UCSD-AML1 (cell line): ENCODE results near the gene USP8.
"Not testable (repeated sequence)": the region's sequence is repeated elsewhere in the genome, so short reads cannot be mapped to it uniquely, and the experiment has no call there.

Source experiments
- DNase-seq: peaks from one replicate; lab custom pipeline; 2025; ENCODE audit not compliant: unreplicated experiment; lab: John Stamatoyannopoulos, UW

USP8 gene

DNA sequence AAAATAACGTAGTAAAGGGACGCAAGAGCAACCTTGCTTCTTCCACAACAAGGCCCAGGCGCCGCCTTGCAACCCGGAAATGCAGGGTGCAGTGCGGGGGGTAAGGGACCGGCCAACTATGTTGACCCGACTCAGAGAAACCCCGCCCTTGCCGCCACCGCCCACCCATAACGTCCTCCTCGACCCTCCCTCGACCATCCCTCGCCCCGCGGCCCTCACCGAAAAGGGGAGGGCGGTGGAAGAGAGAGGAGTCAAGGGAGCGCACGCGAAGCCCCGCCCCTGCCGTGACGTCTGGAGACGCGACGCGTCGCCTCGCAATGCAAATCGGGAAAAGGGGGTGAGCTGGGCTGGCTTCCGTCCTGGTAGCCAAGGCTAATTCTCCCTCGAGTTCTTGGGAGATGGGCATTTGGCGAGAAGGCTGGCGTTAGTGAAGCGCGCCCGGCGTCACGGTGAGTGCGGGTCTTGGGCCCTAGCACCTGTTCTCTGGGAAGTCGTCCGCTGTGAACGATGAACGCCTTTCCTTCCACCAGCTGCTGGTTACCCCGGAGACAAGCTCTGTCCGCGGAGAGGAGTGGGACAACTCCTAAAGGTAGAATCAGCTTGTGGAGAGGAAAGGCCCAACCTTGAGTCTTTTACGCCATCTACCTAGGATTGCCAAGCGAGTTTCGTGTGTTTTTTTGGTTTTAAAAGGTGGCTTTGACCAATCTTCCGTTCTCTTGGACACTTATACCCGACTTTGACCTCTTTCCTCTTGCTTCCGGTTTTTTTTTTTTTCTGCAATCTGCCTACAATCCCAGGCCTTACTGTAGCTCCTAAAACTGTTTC, at the start of gene USP8:
Gene USP8 (plus strand): TSS at position 340 of the 825 bp plus-strand sequence. CDS start 14,669 bp downstream, outside the sequence.
- peak; percentile 99 for DNase-seq

DNA sequence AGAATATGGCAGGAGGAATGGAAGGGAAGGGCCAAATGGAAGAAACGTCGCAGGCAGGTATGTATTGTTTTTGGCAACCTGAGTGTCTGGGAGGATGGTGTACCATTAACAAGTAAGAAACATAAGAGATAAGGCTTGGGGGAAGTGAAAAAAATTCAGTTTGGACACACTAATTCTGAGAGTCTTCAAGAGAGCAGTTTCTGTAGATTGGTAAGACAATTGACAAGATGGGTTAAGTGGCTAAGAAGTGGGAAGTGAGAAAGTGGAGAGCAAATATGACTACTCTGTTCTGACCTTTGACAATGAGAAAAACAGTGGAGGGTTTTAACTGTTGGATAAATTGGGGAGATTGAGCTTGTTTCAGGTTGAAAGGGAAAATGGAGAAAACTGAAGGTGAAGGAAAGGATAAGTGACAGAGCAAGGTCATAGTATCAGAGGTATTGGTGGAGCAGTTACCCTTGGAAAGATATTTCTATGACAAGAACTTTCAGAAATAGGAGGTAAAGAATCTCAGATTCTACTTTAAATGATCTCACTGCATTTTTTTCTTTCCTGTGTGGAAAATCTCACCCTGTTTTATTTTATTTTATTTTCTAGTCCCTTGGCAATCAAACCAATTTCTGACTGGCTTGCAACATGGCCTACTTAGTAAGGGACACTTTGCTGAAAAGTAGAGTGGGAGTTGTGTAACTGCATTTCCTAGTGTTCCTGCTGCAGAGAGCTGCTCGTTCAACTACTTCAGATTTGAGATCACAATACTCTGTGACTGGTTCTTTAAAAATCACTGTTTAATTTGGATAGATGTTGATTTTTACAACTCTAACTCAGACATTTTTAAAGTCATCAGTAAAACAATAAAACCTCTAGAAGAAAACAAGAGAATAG, 46.1 kb upstream of the USP8 start:
- DNase-seq, result no peak

DNA sequence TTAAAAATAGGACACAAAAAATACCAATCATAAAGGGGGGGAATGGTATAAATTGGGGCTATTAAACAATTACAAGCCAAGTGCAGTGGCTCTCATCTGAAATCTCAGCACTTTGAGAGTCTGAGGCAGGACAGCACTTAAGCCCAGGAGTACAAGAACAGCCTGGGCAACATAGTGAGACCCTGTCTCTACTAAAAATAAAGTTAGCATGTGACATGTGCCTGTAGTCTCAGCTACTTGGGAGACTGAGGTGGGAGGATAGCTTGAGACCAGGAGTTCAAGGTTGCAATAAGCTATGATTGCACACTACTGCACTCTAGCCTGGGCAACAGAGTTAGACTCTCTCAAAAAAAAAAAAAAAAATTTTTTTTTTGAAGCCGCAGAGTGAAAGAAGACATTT, 45.4 kb upstream of the USP8 start:
- DNase-seq, result no peak

DNA sequence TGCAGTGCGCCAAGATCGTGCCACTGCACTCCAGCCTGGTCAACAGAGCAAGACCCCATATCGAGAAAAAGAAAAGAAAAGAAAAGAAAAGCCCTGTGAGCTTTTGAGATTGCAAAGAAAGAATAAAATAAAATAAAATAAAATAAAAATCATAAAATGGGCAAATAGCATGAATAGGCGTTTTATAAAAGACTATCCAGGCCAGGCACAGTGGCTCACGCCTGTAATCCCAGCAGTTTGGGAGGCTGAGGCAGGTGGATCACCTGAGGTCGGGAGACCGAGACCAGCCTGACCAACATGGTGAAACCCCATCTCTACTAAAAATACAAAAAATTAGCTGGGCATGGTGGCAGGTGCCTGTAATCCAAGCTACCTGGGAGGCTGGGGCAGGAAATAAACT, 44.8 kb upstream of the USP8 start:
- not testable (repeated sequence) for DNase-seq

DNA sequence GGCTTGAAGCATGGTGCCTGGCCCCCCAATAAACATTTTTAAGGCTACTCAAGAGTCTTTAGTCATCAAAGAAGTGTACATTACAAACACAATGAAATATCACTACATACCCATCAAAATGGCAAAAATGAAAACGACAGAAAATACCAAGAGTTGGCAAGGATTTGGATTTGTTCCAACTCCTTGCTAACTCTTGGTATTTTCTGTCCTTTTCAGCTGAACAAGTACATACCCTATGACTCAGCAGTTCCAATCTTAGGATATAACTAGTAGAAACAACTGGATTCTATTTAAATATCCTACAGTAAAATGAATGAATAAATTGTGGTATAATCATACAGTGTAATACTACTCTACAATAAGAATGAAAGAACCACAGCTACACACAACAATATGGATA, 44.1 kb upstream of the USP8 start:
- no peak for DNase-seq

DNA sequence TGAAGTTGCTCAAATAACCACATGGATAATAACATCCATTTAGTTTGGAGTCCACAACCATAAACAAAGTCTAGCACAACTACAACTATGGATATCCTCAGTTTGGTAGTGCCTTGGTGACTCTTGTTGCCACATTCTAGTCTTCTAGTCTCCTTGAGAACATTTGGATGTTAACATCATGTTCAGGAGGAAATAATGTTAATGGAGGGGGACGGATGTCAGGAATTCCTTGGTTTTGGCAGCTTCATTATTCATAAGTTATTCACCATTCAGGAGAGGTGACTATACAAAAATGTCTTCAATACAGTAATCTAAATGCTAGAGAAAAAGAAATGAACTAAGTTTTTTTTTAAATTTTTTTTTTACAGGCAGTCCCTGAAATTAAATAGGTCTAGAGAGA, 42.8 kb upstream of the USP8 start:
- no peak for DNase-seq

DNA sequence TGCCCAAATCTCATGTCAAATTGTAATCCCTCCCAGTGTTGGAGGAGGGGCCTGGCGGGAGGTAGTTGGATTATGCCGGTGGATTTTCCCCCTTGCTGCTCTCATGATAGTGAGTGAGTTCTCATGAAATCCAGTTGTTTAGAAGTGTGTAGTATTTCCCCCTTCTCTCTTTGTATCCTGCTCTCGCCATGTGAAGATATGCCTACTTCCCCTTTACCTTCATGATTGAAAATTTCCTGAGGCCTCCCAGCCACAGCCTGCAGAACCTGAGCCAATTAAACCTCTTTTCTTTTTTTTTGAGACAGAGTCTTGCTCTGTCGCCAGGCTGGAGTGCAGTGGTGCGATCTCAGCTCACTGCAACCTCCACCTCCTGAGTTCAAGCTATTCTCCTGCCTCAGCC, 41.8 kb upstream of the USP8 start:
- DNase-seq, result peak; percentile 11

DNA sequence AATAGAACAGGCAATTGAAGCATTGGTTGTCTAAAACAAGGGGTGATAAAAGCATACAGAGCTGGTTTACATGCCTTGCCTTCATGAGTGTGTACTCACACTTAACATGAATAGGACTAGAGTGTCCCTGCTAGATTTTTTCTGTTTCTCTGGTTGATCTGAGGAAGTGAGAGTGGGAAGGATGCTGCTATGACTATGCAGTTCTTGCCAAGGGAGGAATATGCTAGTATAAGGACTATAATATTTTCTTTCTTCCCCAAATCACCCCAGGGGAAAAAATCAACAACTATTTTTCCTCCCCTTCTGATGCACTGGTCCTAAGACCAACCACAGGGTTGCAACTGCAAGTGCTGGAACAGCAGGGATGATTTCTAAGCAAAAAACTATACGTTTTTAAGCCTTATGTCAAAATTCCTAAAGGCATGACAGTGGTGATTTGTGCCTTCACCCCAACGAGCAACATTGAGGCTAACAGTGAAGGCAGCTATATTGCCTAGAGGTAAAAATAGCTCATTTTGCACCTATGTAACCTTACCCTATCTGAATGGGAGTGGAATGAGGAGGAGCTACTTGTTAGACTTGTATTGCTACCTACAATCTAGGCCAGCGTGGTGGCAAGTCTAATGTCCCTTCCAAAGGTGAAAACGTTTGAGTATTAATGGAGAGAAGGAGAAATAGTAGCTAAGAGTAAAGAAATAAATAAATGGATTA, 33.5 kb upstream of the USP8 start:
- DNase-seq, result peak; percentile 10

DNA sequence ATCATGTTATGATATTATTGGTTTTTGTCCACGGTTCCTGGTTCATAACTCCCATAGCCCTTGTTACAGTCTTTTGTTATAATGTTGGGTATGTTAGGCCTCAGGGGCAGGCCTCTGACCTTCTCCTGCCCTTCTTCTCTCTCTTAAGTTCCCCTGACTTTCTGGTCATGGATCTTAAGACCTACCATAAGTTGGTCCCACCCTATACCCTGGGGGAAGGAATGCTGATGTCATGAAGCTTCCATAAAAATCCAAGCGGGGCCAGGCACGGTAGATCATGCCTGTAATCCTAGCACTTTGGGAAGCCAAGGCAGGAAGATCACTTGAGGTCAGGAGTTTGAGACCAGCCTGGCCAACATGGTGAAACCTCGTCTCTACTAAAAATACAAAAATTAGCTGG, 32.6 kb upstream of the USP8 start:
- DNase-seq, result not testable (repeated sequence)

DNA sequence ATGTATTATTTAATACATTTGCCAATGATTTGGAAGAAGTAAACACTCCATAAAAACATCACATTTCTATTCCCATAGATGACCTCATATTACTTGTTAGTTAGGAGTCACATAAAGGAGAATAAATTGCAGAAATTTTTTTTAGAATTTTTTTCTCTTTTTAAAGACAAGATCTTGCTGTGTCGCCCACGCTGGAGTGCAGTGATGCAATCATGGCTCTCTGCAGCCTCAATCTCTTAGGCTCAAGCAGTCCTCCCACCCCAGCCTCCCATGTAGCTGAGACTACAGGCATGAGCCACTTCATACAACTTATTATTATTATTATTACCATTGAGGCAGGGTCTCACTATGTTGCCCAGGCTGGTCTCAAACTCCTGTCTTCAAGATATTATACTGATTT, 12.3 kb upstream of the USP8 start:
- DNase-seq, result no peak

DNA sequence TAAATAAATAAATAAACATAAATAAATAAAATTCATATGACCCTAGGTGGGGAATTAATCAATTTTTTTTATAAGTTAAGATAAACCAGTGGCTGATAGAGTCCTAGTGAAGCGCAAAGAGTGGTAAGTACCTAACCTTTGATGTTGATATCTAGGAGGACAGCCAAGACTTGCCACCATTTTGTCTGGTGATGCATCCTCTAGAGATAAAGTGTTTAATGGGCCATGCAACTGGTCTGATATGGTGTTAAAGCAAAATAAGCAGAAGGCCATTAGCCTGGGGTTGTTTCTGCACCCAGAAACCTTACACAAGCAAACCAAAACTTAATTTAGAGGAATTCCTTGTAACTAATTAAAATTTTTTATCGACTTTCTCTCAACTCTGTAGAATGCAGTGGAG, 9.6 kb upstream of the USP8 start:
- no peak for DNase-seq

DNA sequence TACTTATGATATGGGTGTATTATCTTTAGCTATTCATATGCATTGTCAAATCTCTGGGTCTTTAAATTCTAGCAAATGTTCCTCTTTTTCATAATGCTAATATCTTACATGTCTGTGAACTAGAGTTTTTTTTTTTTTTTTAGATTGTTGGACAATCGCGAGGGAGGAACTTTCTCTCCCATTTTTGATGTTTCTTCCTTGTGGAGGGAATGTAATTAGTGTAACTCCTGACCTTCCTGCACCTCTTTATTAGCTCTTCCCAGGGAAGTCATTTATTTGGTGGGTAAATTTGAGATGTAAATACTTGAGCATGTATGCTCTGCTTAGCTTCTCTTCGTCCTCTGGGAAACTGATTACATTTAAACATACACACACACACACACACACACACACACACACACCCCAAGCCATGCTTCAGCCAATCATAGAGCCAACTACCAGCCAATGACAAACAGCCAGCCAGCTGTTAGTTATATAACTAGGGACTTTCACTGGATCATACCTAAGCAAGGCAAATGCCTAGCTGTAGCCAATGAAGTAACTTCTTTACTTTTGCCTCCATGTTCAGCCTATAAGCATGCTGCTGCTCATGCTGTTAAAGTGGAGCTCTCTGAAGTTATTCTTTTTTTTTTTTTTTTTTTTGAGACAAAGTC, 8.3 kb upstream of the USP8 start:
- DNase-seq, result no peak

DNA sequence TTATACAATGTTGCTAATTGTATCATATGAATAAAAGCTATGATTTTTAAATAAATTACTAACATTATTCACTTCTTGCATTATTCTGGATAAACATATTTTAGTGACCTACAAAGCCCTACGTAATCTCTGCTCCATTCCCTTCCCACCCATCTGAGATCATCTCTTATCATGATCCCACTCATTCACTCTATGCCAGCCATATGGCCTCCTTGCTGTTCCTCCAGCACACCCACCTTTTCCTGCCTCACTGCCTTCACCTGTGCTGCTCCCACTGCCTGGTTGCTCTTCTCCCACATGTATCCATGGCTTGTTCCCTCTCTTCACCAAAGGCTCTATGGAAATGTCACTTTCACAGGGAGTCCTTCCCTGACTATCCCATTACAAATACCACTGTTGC, 7.3 kb upstream of the USP8 start:
- DNase-seq, result no peak

DNA sequence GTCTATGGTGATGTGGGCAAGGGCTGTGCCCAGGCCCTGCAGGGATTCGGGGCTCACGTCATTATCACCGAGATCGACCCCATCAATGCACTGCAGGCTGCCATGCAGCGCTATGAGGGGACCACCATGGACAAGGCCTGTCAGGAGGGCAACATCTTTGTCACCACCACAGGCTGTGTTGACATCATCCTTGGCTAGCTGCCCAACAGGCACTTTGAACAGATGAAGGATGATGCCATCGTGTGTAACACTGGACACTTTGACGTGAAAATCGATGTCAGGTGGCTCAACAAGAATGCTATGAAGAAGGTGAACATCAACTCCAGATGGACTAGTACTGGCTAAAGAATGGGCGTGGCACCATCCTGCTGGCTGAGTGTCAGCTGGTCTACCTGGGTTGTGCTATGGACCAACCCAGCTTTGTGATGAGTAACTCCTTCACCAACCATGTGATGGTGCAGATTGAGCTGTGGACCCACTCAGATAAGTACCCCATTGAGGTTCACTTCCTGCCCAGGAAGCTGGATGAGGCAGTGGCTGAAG, 6.1 kb upstream of the USP8 start:
- no peak for DNase-seq

DNA sequence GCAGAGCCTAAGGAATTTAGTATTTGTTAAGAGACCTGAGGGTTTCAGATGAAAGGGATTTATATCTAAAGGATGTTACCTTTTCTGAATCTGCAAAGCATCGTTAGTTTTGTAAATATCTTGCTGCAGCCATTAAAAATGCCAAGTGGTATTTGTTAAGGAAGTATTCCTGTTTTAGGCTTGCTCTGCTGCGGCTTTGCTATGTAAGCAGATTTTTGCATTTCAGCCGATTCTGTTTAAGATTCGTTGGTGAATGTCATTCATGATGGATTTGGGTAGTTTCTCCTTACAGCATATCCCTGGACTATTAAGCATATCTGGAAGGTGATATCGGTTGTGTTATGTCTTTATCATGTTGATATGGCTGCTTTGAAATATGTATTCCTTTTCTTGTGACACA, 1.0 kb downstream of the USP8 start:
- DNase-seq, result no peak

DNA sequence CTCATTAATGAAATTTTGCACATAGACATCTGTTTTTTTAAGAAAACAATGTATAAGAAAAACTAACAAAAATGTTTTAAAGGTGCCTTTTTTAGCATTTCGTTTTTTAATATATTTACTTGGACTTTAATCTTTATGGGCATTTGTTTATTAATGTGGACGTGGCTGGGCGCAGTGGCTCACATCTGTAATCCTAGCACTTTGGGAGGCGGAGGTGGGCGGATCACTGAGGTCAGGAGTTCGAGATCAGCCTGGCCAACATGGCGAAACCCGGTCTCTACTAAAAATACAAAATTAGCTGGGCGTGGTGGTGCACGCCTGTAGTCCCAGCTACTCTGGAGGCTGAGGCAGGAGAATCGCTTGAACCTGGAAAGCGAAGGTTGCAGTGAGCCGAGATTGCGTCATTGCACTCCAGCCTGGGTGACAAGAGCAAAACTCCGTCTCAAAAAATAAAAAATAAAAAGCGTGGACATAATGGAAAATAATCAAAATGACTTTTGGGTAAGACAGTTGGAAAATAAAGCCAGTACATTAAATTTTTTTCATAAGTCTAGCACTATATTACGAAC, 1.6 kb downstream of the USP8 start:
- DNase-seq, result not testable (repeated sequence)

DNA sequence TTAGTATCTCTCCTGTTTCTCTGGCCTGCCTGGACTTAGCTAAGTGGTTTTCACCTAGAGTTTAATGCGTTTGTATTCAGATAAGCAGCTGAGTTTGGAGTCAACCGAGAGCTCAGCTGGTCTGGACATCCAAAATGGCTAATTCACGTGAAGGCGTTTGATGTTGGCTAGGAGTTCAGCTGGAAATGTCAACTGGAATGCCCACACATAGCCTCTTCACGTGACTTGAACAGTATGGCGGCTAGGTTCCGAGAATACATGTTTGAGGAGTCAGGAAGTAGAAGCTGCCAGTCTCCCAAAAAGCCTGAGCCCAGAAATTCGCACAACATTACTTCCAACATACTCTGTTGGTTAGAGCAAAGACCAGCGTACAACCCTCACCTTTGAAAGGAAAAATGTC, 2.2 kb downstream of the USP8 start:
- no peak for DNase-seq

DNA sequence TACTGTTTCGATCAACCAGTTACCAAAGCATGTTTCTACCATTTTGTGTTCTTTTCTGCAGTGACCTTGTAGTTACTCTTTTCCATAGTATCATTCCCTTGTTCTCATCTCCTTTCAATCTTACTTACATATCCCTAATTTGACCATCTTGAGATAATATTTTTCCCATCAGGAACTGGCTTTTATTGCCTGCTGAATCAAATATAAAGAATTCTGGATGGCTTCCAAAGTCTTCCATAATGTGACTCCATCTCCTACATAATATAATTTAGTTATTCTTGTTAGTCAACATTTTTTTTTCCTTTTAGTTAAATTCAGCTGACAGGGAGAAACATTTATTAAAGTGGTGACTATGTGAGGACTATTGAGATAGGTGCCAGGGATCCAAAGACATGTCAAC, 7.0 kb downstream of the USP8 start:
- DNase-seq, result no peak

DNA sequence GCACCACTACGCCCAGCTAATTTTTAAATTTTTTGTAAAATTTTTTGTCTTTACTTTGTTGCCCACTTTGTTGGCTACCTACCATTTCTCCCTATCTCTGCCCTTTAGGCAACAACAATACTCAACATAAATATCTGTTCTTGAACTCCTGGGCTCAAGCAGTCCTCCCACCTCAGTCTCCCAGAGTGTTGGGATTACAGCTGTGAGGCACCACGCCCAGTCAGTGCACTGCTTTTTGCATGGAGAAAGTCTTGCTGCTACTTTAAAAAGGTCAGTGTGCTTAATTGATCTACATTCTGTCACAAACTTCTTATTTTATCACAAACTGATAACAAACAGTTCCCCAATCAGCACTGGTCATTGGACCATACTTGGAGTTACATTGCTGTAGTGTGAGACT, 8.0 kb downstream of the USP8 start:
- DNase-seq, result no peak

DNA sequence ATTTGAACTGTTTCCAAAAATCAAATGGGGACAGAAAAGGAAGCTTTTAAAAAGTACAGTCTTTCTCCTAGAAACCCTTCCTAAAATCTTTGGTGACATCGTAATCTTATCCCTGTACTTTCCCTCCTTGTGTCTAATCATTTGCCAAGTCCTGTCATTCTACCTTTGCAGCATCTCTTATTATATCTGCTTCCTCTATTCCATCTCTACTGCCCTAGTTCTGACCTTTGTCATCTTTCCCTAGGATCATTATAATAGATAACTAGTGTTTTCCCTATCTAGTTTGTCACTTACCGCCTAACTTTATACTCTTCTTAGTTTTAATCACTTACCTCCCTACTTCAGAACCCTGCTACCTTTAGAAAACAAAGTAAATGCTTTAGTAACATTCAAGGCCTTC, 11.6 kb downstream of the USP8 start:
- DNase-seq, result no peak
